Astrocyte (in vitro differentiated cells and primary cell): Measurements from ENCODE around the gene GPX4.

Source experiments
- CTCF ChIP-seq: IDR thresholded peaks from 2 replicates; pipeline ENCODE4 v1.5.1; 2011; ENCODE audit warnings: low read depth, mild to moderate bottlenecking, inconsistent platforms, low read length, moderate library complexity; ENCODE audit not compliant: insufficient read depth
- EZH2 ChIP-seq: IDR thresholded peaks from 2 replicates; pipeline ENCODE4 v1.6.1; 2012; ENCODE audit warnings: mild to moderate bottlenecking, low read length, inconsistent platforms; ENCODE audit not compliant: insufficient read depth

GRCh38 chr19:1146412-1146699 lies 42.6 kb downstream of the GPX4 start:
- TF ChIP-seq CTCF (no peak), EZH2 (no peak)
